WTC11 (cell line): ENCODE results near the gene DSC2. TPM values are rescaled to one million over a fixed set of nuclear protein-coding genes. Genes with fewer than 3 reads are reported as not detected.
A peak's percentile ranks its signal among the peaks of the same experiment; 100 is the strongest.

Source experiments
- ATAC-seq: fragments of 200-7000 bp; cut with Tn5 transposase; 2 replicates; pipeline ENCODE4 v1.10.0; 2021; ENCODE audit warnings: mild to moderate bottlenecking, moderate library complexity
- CTCF ChIA-PET: fragments of 300-600 bp; sonication (Branson Sonifier 250); formaldehyde crosslinking; loops from one replicate; lab custom pipeline; 2021; ENCODE audit warnings: antibody characterized with exemption; lab: Charles Lee
- POLR2A ChIA-PET: fragments of 350-600 bp; sonication (Branson Sonifier 250); formaldehyde crosslinking; loops from one replicate; lab custom pipeline; 2021; ENCODE audit warnings: antibody characterized with exemption; lab: Charles Lee
- DNase-seq: peaks from one replicate; pipeline ENCODE4 v3.0.0; 2021; ENCODE audit warnings: low spot score
- H3K27ac Mint-ChIP-seq: 2 replicates; pipeline ENCODE4 v1.8.0; 2021; ENCODE audit warnings: mixed read lengths
- H3K27me3 Mint-ChIP-seq: 2 replicates; pipeline ENCODE4 v1.8.0; 2021; ENCODE audit warnings: low read depth, mild to moderate bottlenecking, moderate library complexity, mixed read lengths
- H3K36me3 Mint-ChIP-seq: 2 replicates; pipeline ENCODE4 v1.8.0; 2021; ENCODE audit warnings: mixed read lengths
- H3K4me1 Mint-ChIP-seq: 2 replicates; pipeline ENCODE4 v1.8.0; 2022; ENCODE audit warnings: mixed read lengths
- H3K4me3 Mint-ChIP-seq: 2 replicates; pipeline ENCODE4 v1.8.0; 2021; ENCODE audit warnings: mild to moderate bottlenecking, moderate library complexity, mixed read lengths
- H3K9me3 Mint-ChIP-seq: 2 replicates; pipeline ENCODE4 v1.8.0; 2021; ENCODE audit warnings: mixed read lengths
- ATF1 ChIP-seq: sonication (generic); formaldehyde crosslinking; IDR thresholded peaks from 2 replicates; pipeline ENCODE4 v1.8.1; 2023; ENCODE audit warnings: mild to moderate bottlenecking, moderate library complexity, missing genetic modification reagents
- FOXJ3 ChIP-seq: sonication (generic); formaldehyde crosslinking; IDR thresholded peaks from 2 replicates; pipeline ENCODE4 v1.9.0; 2021; ENCODE audit warnings: missing genetic modification reagents, mild to moderate bottlenecking, borderline replicate concordance
- FOXP1 ChIP-seq: sonication (generic); formaldehyde crosslinking; IDR thresholded peaks from 2 replicates; pipeline ENCODE4 v1.8.0; 2022; ENCODE audit warnings: missing genetic modification reagents, mild to moderate bottlenecking, moderate library complexity, borderline replicate concordance
- GRHL2 ChIP-seq: fragments of 250-450 bp; sonication (Bioruptor Pico); IDR thresholded peaks from 2 replicates; pipeline ENCODE4 v1.8.0; 2022; ENCODE audit warnings: mild to moderate bottlenecking, moderate library complexity; ENCODE audit not compliant: insufficient replicate concordance, severe bottlenecking
- JAZF1 ChIP-seq: fragments of 250-450 bp; sonication (Bioruptor Pico); IDR thresholded peaks from 2 replicates; pipeline ENCODE4 v1.9.0; 2021; ENCODE audit warnings: moderate library complexity, mild to moderate bottlenecking, inconsistent platforms
- RORB ChIP-seq: fragments of 250-450 bp; sonication (Bioruptor Pico); IDR thresholded peaks from 2 replicates; pipeline ENCODE4 v1.9.0; 2021; ENCODE audit warnings: mild to moderate bottlenecking
- SMAD3 ChIP-seq: sonication (generic); formaldehyde crosslinking; IDR thresholded peaks from 2 replicates; pipeline ENCODE4 v1.8.0; 2022; ENCODE audit warnings: missing genetic modification reagents, mild to moderate bottlenecking, borderline replicate concordance
- SP1 ChIP-seq: sonication (generic); formaldehyde crosslinking; conservative IDR thresholded peaks from 2 replicates; pipeline ENCODE4 v1.8.1; 2022; ENCODE audit warnings: missing genetic modification reagents
- TP53 ChIP-seq: sonication (generic); formaldehyde crosslinking; IDR thresholded peaks from 2 replicates; pipeline ENCODE4 v1.8.1; 2023; ENCODE audit warnings: mild to moderate bottlenecking, missing genetic modification reagents
- ZNF396 ChIP-seq: fragments of 250-450 bp; sonication (Bioruptor Pico); IDR thresholded peaks from 2 replicates; pipeline ENCODE4 v1.8.0; 2021; ENCODE audit warnings: mild to moderate bottlenecking, moderate library complexity, borderline replicate concordance
- ZNF416 ChIP-seq: fragments of 250-450 bp; sonication (Bioruptor Pico); IDR thresholded peaks from 2 replicates; pipeline ENCODE4 v1.9.0; 2021; ENCODE audit warnings: mild to moderate bottlenecking, inconsistent platforms
- ZNF423 ChIP-seq: fragments of 250-450 bp; sonication (Bioruptor Pico); IDR thresholded peaks from 2 replicates; pipeline ENCODE4 v2.1.2; 2022; ENCODE audit warnings: mild to moderate bottlenecking, moderate library complexity
- total RNA-seq: library from RNA; stranded (reverse); gene quantifications from 3 replicates; pipeline ENCODE4 v1.2.3, GENCODE V29; 2021
- TF ChIP-seq, protein P1 (sequence below): sonication (generic); formaldehyde crosslinking; IDR thresholded peaks from 2 replicates; pipeline ENCODE4 v1.8.0; 2022; ENCODE audit warnings: mild to moderate bottlenecking, missing genetic modification reagents
- TF ChIP-seq, protein P2 (sequence below): sonication (generic); formaldehyde crosslinking; conservative IDR thresholded peaks from 2 replicates; pipeline ENCODE4 v1.8.1; 2023; ENCODE audit warnings: mild to moderate bottlenecking, low read depth, missing genetic modification reagents, moderate library complexity
- TF ChIP-seq, protein P3 (sequence below): sonication (generic); formaldehyde crosslinking; IDR thresholded peaks from 2 replicates; pipeline ENCODE4 v1.8.1; 2023; ENCODE audit warnings: mild to moderate bottlenecking, missing genetic modification reagents, moderate library complexity
- TF ChIP-seq, protein P4 (sequence below): sonication (generic); formaldehyde crosslinking; IDR thresholded peaks from 2 replicates; pipeline ENCODE4 v1.8.1; 2023; ENCODE audit warnings: mild to moderate bottlenecking, missing genetic modification reagents, borderline replicate concordance
- TF ChIP-seq, protein P5 (sequence below): sonication (generic); formaldehyde crosslinking; IDR thresholded peaks from 2 replicates; pipeline ENCODE4 v1.8.0; 2023; ENCODE audit warnings: missing genetic modification reagents
- TF ChIP-seq, protein P6 (sequence below): sonication (generic); formaldehyde crosslinking; IDR thresholded peaks from 2 replicates; pipeline ENCODE4 v1.8.0; 2022; ENCODE audit warnings: mild to moderate bottlenecking, missing genetic modification reagents

DSC2 gene
- total RNA-seq, 1 experiment from 2014 or later = 29.8 TPM

DNA sequence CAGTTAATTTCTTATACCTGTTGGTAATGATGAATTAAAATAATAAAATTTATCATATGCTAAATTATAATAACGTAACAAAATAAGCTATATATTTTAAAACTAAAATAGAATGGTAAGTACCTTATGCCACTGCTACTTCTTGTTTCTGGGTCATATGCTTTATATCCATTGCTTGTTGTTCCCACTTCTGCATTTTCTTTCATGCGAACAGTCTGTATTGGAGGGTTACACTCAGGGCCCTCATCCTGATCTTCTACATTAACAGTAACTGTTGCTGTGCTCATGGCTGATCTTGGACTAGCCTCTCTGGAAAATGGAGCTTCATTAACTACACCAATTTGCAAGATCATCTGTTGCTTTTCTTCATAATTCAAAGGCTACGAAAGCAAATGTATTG, 22.2 kb downstream of the DSC2 start:
- Mint-ChIP-seq H3K36me3 (peaks cover 30% of the 10 kb centered on the region), H3K4me1 (no peaks in the 10 kb centered on the region), H3K27ac (no peak overlapping the region), H3K27me3 (no peaks in the 10 kb centered on the region), H3K9me3 (no peaks in the 10 kb centered on the region), H3K4me3 (no peak overlapping the region)
- ATAC-seq (no peak), DNase-seq (no peak)
- ChIA-PET POLR2A (no interaction called here), CTCF (no interaction called here)
- TF ChIP-seq JAZF1 (CRISPR knock-in tag) (no peak), FOXP1 (CRISPR knock-in tag) (no peak), SP1 (CRISPR knock-in tag) (no peak), FOXJ3 (no peak), ATF1 (no peak), ZNF396 (CRISPR knock-in tag) (no peak), GRHL2 (CRISPR knock-in tag) (no peak), TP53 (CRISPR knock-in tag) (no peak), RORB (CRISPR knock-in tag) (no peak), ZNF416 (CRISPR knock-in tag) (no peak), SMAD3 (CRISPR knock-in tag) (no peak)
- TF ChIP-seq, protein P1, sequence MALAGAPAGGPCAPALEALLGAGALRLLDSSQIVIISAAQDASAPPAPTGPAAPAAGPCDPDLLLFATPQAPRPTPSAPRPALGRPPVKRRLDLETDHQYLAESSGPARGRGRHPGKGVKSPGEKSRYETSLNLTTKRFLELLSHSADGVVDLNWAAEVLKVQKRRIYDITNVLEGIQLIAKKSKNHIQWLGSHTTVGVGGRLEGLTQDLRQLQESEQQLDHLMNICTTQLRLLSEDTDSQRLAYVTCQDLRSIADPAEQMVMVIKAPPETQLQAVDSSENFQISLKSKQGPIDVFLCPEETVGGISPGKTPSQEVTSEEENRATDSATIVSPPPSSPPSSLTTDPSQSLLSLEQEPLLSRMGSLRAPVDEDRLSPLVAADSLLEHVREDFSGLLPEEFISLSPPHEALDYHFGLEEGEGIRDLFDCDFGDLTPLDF = no peak
- TF ChIP-seq, protein P2, sequence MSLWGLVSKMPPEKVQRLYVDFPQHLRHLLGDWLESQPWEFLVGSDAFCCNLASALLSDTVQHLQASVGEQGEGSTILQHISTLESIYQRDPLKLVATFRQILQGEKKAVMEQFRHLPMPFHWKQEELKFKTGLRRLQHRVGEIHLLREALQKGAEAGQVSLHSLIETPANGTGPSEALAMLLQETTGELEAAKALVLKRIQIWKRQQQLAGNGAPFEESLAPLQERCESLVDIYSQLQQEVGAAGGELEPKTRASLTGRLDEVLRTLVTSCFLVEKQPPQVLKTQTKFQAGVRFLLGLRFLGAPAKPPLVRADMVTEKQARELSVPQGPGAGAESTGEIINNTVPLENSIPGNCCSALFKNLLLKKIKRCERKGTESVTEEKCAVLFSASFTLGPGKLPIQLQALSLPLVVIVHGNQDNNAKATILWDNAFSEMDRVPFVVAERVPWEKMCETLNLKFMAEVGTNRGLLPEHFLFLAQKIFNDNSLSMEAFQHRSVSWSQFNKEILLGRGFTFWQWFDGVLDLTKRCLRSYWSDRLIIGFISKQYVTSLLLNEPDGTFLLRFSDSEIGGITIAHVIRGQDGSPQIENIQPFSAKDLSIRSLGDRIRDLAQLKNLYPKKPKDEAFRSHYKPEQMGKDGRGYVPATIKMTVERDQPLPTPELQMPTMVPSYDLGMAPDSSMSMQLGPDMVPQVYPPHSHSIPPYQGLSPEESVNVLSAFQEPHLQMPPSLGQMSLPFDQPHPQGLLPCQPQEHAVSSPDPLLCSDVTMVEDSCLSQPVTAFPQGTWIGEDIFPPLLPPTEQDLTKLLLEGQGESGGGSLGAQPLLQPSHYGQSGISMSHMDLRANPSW (CRISPR knock-in tag) = no peak
- TF ChIP-seq, protein P3, sequence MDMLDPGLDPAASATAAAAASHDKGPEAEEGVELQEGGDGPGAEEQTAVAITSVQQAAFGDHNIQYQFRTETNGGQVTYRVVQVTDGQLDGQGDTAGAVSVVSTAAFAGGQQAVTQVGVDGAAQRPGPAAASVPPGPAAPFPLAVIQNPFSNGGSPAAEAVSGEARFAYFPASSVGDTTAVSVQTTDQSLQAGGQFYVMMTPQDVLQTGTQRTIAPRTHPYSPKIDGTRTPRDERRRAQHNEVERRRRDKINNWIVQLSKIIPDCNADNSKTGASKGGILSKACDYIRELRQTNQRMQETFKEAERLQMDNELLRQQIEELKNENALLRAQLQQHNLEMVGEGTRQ = no peak
- TF ChIP-seq, protein P4, sequence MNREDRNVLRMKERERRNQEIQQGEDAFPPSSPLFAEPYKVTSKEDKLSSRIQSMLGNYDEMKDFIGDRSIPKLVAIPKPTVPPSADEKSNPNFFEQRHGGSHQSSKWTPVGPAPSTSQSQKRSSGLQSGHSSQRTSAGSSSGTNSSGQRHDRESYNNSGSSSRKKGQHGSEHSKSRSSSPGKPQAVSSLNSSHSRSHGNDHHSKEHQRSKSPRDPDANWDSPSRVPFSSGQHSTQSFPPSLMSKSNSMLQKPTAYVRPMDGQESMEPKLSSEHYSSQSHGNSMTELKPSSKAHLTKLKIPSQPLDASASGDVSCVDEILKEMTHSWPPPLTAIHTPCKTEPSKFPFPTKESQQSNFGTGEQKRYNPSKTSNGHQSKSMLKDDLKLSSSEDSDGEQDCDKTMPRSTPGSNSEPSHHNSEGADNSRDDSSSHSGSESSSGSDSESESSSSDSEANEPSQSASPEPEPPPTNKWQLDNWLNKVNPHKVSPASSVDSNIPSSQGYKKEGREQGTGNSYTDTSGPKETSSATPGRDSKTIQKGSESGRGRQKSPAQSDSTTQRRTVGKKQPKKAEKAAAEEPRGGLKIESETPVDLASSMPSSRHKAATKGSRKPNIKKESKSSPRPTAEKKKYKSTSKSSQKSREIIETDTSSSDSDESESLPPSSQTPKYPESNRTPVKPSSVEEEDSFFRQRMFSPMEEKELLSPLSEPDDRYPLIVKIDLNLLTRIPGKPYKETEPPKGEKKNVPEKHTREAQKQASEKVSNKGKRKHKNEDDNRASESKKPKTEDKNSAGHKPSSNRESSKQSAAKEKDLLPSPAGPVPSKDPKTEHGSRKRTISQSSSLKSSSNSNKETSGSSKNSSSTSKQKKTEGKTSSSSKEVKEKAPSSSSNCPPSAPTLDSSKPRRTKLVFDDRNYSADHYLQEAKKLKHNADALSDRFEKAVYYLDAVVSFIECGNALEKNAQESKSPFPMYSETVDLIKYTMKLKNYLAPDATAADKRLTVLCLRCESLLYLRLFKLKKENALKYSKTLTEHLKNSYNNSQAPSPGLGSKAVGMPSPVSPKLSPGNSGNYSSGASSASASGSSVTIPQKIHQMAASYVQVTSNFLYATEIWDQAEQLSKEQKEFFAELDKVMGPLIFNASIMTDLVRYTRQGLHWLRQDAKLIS (CRISPR knock-in tag) = no peak

DNA sequence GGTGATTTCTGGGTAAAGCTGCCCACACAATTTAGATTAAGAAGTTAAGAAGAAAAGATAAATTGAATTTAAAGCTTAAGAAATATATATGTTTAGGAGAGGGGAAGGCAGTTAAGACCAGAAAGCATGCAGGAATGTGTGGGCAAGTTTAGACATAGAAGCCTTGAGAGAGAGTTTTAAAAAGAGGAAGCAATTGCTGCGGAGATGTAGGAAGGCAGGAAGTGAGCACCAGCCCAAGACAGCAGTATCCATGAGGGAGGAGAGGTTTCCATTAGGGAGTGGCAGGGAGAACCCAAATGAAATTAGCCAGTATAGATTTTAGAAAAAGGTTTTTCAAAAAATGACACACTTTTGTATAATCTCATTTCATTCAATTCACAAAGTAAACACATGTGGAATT, 24.3 kb downstream of the DSC2 start:
- TF ChIP-seq, protein P5, sequence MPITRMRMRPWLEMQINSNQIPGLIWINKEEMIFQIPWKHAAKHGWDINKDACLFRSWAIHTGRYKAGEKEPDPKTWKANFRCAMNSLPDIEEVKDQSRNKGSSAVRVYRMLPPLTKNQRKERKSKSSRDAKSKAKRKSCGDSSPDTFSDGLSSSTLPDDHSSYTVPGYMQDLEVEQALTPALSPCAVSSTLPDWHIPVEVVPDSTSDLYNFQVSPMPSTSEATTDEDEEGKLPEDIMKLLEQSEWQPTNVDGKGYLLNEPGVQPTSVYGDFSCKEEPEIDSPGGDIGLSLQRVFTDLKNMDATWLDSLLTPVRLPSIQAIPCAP = no peak
- TF ChIP-seq ZNF423 (CRISPR knock-in tag) (no peak), FOXP1 (CRISPR knock-in tag) (no peak)
- TF ChIP-seq, protein P6, sequence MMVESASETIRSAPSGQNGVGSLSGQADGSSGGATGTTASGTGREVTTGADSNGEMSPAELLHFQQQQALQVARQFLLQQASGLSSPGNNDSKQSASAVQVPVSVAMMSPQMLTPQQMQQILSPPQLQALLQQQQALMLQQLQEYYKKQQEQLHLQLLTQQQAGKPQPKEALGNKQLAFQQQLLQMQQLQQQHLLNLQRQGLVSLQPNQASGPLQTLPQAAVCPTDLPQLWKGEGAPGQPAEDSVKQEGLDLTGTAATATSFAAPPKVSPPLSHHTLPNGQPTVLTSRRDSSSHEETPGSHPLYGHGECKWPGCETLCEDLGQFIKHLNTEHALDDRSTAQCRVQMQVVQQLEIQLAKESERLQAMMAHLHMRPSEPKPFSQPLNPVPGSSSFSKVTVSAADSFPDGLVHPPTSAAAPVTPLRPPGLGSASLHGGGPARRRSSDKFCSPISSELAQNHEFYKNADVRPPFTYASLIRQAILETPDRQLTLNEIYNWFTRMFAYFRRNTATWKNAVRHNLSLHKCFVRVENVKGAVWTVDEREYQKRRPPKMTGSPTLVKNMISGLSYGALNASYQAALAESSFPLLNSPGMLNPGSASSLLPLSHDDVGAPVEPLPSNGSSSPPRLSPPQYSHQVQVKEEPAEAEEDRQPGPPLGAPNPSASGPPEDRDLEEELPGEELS = no peak
- H3K4me1 Mint-ChIP-seq = no peaks in the 10 kb centered on the region
- no peak overlapping the region for H3K27ac Mint-ChIP-seq
- no peak for DNase-seq
- H3K9me3 Mint-ChIP-seq = no peaks in the 10 kb centered on the region
- no peaks in the 10 kb centered on the region for H3K27me3 Mint-ChIP-seq
- CTCF ChIA-PET = no interaction called here
- no peak overlapping the region for H3K4me3 Mint-ChIP-seq
- 0 out of 2 replicates have a peak, but pooled peaks have one; percentile 28 for ATAC-seq
- peaks cover 32% of the 10 kb centered on the region for H3K36me3 Mint-ChIP-seq
- POLR2A ChIA-PET = no interaction called here
